HG02943 (cell line): ENCODE results near the gene XPNPEP2.

Experiments
- ATAC-seq: cut with Tn5 transposase; IDR thresholded peaks from one replicate; pipeline ENCODE4 v1.9.1; 2021; ENCODE audit warnings: mild to moderate bottlenecking, low read depth, moderate library complexity; ENCODE audit not compliant: unreplicated experiment

The XPNPEP2 gene

GRCh38 chrX:129772796-129773431 lies 34.1 kb downstream of the XPNPEP2 start:
- peak; percentile 54 for ATAC-seq

- no peak for ATAC-seq
These were observed 35.1 kb downstream of the XPNPEP2 start for GRCh38 chrX:129773649-129774458.

GRCh38 chrX:129777218-129778030 lies 38.6 kb downstream of the XPNPEP2 start:
- peak; percentile 26 for ATAC-seq

- ATAC-seq, result no peak
These were observed 40.4 kb downstream of the XPNPEP2 start for GRCh38 chrX:129779086-129779672.

GRCh38 chrX:129779747-129780146 lies 41.0 kb downstream of the XPNPEP2 start, which contains the start of gene SASH3:
TSS of gene SASH3 (plus strand) at chrX:129779949. CDS start at chrX:129780098, 149 bp downstream.
- ATAC-seq, result peak; percentile 22

- ATAC-seq, result no peak
These were observed 41.8 kb downstream of the XPNPEP2 start for GRCh38 chrX:129780441-129781105.

- peak; percentile 67 for ATAC-seq
These were observed 42.4 kb downstream of the XPNPEP2 start for GRCh38 chrX:129781134-129781672.

- ATAC-seq, result no peak
These were observed 43.1 kb downstream of the XPNPEP2 start for GRCh38 chrX:129781680-129782495.

- ATAC-seq, result no peak
These were observed 43.9 kb downstream of the XPNPEP2 start for GRCh38 chrX:129782706-129783105.

- ATAC-seq, result no peak
These were observed 44.5 kb downstream of the XPNPEP2 start for GRCh38 chrX:129783291-129783713.

- no peak for ATAC-seq
These were observed 45.6 kb downstream of the XPNPEP2 start for GRCh38 chrX:129784371-129784770.

GRCh38 chrX:129785160-129785947 lies 46.6 kb downstream of the XPNPEP2 start:
- no peak for ATAC-seq

GRCh38 chrX:129786210-129786651 lies 47.5 kb downstream of the XPNPEP2 start:
- ATAC-seq, result peak; percentile 78

GRCh38 chrX:129787336-129788055 lies 48.7 kb downstream of the XPNPEP2 start:
- no peak for ATAC-seq

GRCh38 chrX:129788527-129788926 lies 49.7 kb downstream of the XPNPEP2 start:
- no peak for ATAC-seq

GRCh38 chrX:129790146-129790545 lies 51.4 kb downstream of the XPNPEP2 start:
- ATAC-seq, result no peak

- no peak for ATAC-seq
These were observed 52.0 kb downstream of the XPNPEP2 start for GRCh38 chrX:129790808-129791207.
